SK-N-SH treated with all-trans-retinoic acid at 6 μM for 48 hours (cell line): ENCODE data around the gene COL21A1.

Source experiments
- CSDC2 ChIP-seq: fragments of 250-450 bp; sonication (Bioruptor Pico); IDR thresholded peaks from 2 replicates; pipeline ENCODE4 v1.5.0; 2020; ENCODE audit warnings: mild to moderate bottlenecking, moderate library complexity
- ESRRG ChIP-seq: fragments of 250-450 bp; sonication (Bioruptor Pico); IDR thresholded peaks from 2 replicates; pipeline ENCODE4 v1.6.1; 2021; ENCODE audit warnings: mild to moderate bottlenecking
- PATZ1 ChIP-seq: fragments of 250-450 bp; sonication (Bioruptor Pico); IDR thresholded peaks from 2 replicates; pipeline ENCODE4 v1.8.0; 2020; ENCODE audit warnings: mild to moderate bottlenecking, moderate library complexity, borderline replicate concordance
- POU6F1 ChIP-seq: fragments of 250-450 bp; sonication (Bioruptor Pico); IDR thresholded peaks from 2 replicates; pipeline ENCODE4 v1.8.0; 2021; ENCODE audit warnings: low read depth, mild to moderate bottlenecking, moderate library complexity, borderline replicate concordance
- TSHZ2 ChIP-seq: fragments of 250-450 bp; sonication (Bioruptor Pico); IDR thresholded peaks from 2 replicates; pipeline ENCODE4 v1.5.0; 2020; ENCODE audit warnings: mild to moderate bottlenecking, moderate library complexity
- ZFP3 ChIP-seq: fragments of 250-450 bp; sonication (Bioruptor Pico); IDR thresholded peaks from 2 replicates; pipeline ENCODE4 v1.5.0; 2020; ENCODE audit warnings: mild to moderate bottlenecking, moderate library complexity
- ZFP30 ChIP-seq: fragments of 450-650 bp; formaldehyde crosslinking; IDR thresholded peaks from 2 replicates; pipeline ENCODE4 v1.5.0; 2022; ENCODE audit warnings: mild to moderate bottlenecking, moderate library complexity

- TF ChIP-seq ZFP30, result no peak
- TF ChIP-seq POU6F1 (CRISPR knock-in tag), result no peak
- no peak for TF ChIP-seq ZFP3 (CRISPR knock-in tag)
- TF ChIP-seq CSDC2 (CRISPR knock-in tag), result no peak
- TF ChIP-seq PATZ1 (CRISPR knock-in tag), result no peak
- no peak for TF ChIP-seq ESRRG (CRISPR knock-in tag)
- TF ChIP-seq TSHZ2 (CRISPR knock-in tag), result no peak
Observed at GRCh38 chr6:56109149-56109548, 138.2 kb downstream of the COL21A1 start.
